H1 (cell line): Measurements from ENCODE around the gene RMDN3. TPM values are rescaled to one million over a fixed set of nuclear protein-coding genes. Genes with fewer than 3 reads are reported as not detected.

Experiments used
- CTCF ChIA-PET: fragments of 300-600 bp; sonication (Branson Sonifier 250); formaldehyde crosslinking; loops from one replicate; lab custom pipeline; 2021; ENCODE audit not compliant: partially characterized antibody; lab: Charles Lee
- POLR2A ChIA-PET: fragments of 300-600 bp; sonication (Branson Sonifier 250); formaldehyde crosslinking; loops from one replicate; lab custom pipeline; 2021; ENCODE audit warnings: inconsistent platforms; ENCODE audit not compliant: partially characterized antibody; lab: Charles Lee
- DNase-seq, 2 experiments: peaks; one replicate each; pipeline versions ENCODE4 v3.0.0 to v3.0.0-alpha.2; 2010 to 2022; ENCODE audit warnings: low spot score in 2 of 2, low read depth in 1 of 2, mixed read lengths in 1 of 2
- FAIRE-seq: peaks from 2 replicates; lab custom pipeline; 2011; peaks lifted over from hg19 to GRCh38; lab: Jason Lieb, UNC
- H2AFZ ChIP-seq: 2 replicates; pipeline ENCODE4 v1.8.1; 2012; ENCODE audit warnings: low read length, inconsistent platforms
- H2AK5ac ChIP-seq: 2 replicates; pipeline ENCODE4 v1.6.1; 2013; ENCODE audit warnings: low read depth, low read length
- H2BK120ac ChIP-seq: replicated peaks from 2 replicates; pipeline ENCODE3; 2013; ENCODE audit warnings: low read depth, low read length, inconsistent platforms
- H2BK12ac ChIP-seq: 2 replicates; pipeline ENCODE4 v1.6.1; 2013; ENCODE audit warnings: low read depth, low read length
- H2BK15ac ChIP-seq: 2 replicates; pipeline ENCODE4 v1.6.1; 2013; ENCODE audit warnings: low read length
- H2BK20ac ChIP-seq: 2 replicates; pipeline ENCODE4 v1.6.1; 2013; ENCODE audit warnings: low read length
- H2BK5ac ChIP-seq: 2 replicates; pipeline ENCODE4 v1.6.1; 2013; ENCODE audit warnings: low read depth, low read length
- H3K14ac ChIP-seq: 2 replicates; pipeline ENCODE4 v1.6.1; 2013; ENCODE audit warnings: inconsistent platforms; ENCODE audit not compliant: insufficient read length
- H3K18ac ChIP-seq: 2 replicates; pipeline ENCODE4 v1.6.1; 2013; ENCODE audit warnings: low read length; ENCODE audit errors: extremely low read depth
- H3K23ac ChIP-seq: 2 replicates; pipeline ENCODE4 v1.6.1; 2013; ENCODE audit warnings: inconsistent platforms; ENCODE audit not compliant: insufficient read length
- H3K23me2 ChIP-seq: 2 replicates; pipeline ENCODE4 v1.6.1; 2013; ENCODE audit warnings: low read depth, low read length
- H3K27ac ChIP-seq: 2 replicates; pipeline ENCODE4 v1.6.1; 2011; ENCODE audit warnings: low read depth, low read length, inconsistent platforms
- H3K27me3 ChIP-seq, 4 experiments: replicated peaks in 1 of 4; 1 replicate in 1 of 4; 2 replicates in 3 of 4; pipeline versions ENCODE4 v1.6.1 to v1.8.1; 2011 to 2013; ENCODE audit warnings: low read length in 3 of 4, mild to moderate bottlenecking in 3 of 4, inconsistent platforms in 2 of 4, mixed read lengths in 2 of 4, moderate library complexity in 1 of 4; ENCODE audit not compliant: control insufficient read depth in 3 of 4, insufficient read depth in 3 of 4; ENCODE audit errors: extremely low read depth in 1 of 4
- H3K36me3 ChIP-seq, 4 experiments: 2 replicates each; pipeline versions ENCODE4 v1.6.1 to v1.8.1; 2011 to 2013; ENCODE audit warnings: mild to moderate bottlenecking in 4 of 4, low read length in 3 of 4, moderate library complexity in 2 of 4, control low read depth in 1 of 4, inconsistent platforms in 1 of 4; ENCODE audit not compliant: insufficient read depth in 4 of 4, control insufficient read depth in 2 of 4
- H3K4ac ChIP-seq: replicated peaks from 2 replicates; pipeline ENCODE3; 2013; ENCODE audit warnings: low read length, low read depth, mixed read lengths, inconsistent platforms; ENCODE audit not compliant: insufficient read length
- H3K4me1 ChIP-seq, 4 experiments: replicated peaks in 1 of 4; 1 replicate in 1 of 4; 2 replicates in 3 of 4; pipeline versions ENCODE4 v1.6.1 to v1.8.1; 2011 to 2013; ENCODE audit warnings: low read length in 3 of 4, inconsistent platforms in 2 of 4, mixed read lengths in 1 of 4; ENCODE audit not compliant: insufficient read depth in 4 of 4, control insufficient read depth in 3 of 4
- H3K4me2 ChIP-seq, 2 experiments: 2 replicates each; pipeline versions ENCODE4 v1.6.1 to v1.8.1; 2011 to 2013; ENCODE audit warnings: low read depth in 2 of 2, low read length in 2 of 2, control low read depth in 1 of 2, inconsistent platforms in 1 of 2, mild to moderate bottlenecking in 1 of 2; ENCODE audit not compliant: insufficient read depth in 1 of 2
- H3K4me3 ChIP-seq, 4 experiments: fragments of 200-600, 300-600 bp in 1 of 4; sonication (generic), shearing (Covaris generic), sonication (Bioruptor Twin) in 1 of 4; 2 replicates each; pipeline versions ENCODE4 v1.5.1 to v1.8.1; 2011 to 2016; ENCODE audit warnings: low read length in 4 of 4, low read depth in 3 of 4, control low read depth in 2 of 4, inconsistent platforms in 2 of 4, mild to moderate bottlenecking in 2 of 4, mixed read lengths in 1 of 4, moderate library complexity in 1 of 4; ENCODE audit not compliant: insufficient read depth in 2 of 4; ENCODE audit errors: extremely low read depth in 1 of 4
- H3K56ac ChIP-seq: replicated peaks from 2 replicates; pipeline ENCODE3; 2013; ENCODE audit warnings: low read depth, mild to moderate bottlenecking, mixed read lengths, low read length, inconsistent platforms; ENCODE audit not compliant: insufficient read length
- H3K79me1 ChIP-seq: 2 replicates; pipeline ENCODE4 v1.6.1; 2013; ENCODE audit warnings: low read depth, low read length, control low read depth
- H3K79me2 ChIP-seq, 2 experiments: 2 replicates each; pipeline versions ENCODE4 v1.6.1 to v1.8.1; 2012 to 2013; ENCODE audit warnings: low read length in 2 of 2, mild to moderate bottlenecking in 2 of 2, inconsistent platforms in 1 of 2; ENCODE audit not compliant: insufficient read depth in 2 of 2, control insufficient read depth in 1 of 2
- H3K9ac ChIP-seq, 4 experiments: replicated peaks in 1 of 4; 1 replicate in 1 of 4; 2 replicates in 3 of 4; pipeline versions ENCODE4 v1.6.1 to v1.8.1; 2011 to 2013; ENCODE audit warnings: low read depth in 3 of 4, low read length in 3 of 4, control low read depth in 2 of 4, mild to moderate bottlenecking in 2 of 4, moderate library complexity in 2 of 4, inconsistent platforms in 1 of 4; ENCODE audit errors: extremely low read depth in 1 of 4
- H3K9me3 ChIP-seq, 2 experiments: 2 replicates each; pipeline versions ENCODE4 v1.6.1 to v1.8.1; 2012 to 2013; ENCODE audit warnings: mild to moderate bottlenecking in 2 of 2, moderate library complexity in 2 of 2, control low read depth in 1 of 2, inconsistent platforms in 1 of 2, low read depth in 1 of 2, low read length in 1 of 2, mixed read lengths in 1 of 2; ENCODE audit not compliant: insufficient read depth in 2 of 2
- H4K20me1 ChIP-seq, 2 experiments: replicated peaks in 1 of 2; 2 replicates each; pipeline versions ENCODE3 to v1.8.1; 2011 to 2013; ENCODE audit warnings: inconsistent platforms in 2 of 2, low read length in 2 of 2, mild to moderate bottlenecking in 1 of 2; ENCODE audit not compliant: insufficient read depth in 2 of 2, control insufficient read depth in 1 of 2
- H4K5ac ChIP-seq: 2 replicates; pipeline ENCODE4 v1.6.1; 2013; ENCODE audit warnings: low read length, low read depth, mixed read lengths, inconsistent platforms; ENCODE audit not compliant: insufficient read length
- H4K8ac ChIP-seq: 2 replicates; pipeline ENCODE4 v1.8.0; 2013; ENCODE audit warnings: mild to moderate bottlenecking, moderate library complexity, low read length, inconsistent platforms; ENCODE audit not compliant: insufficient read depth; ENCODE audit errors: extremely low read depth
- H4K91ac ChIP-seq: replicated peaks from 2 replicates; pipeline ENCODE3; 2013; ENCODE audit warnings: low read length, mixed read lengths, inconsistent platforms; ENCODE audit not compliant: insufficient read length
- TBP ChIP-seq: IDR thresholded peaks from 2 replicates; pipeline ENCODE4 v1.6.1; 2011; ENCODE audit warnings: low read depth, low read length, improper control_type of control experiment
- WGBS, 2 experiments: shearing (Covaris generic) in 1 of 2; methylation state at CpG; one replicate each; pipeline versions ENCODE4 v1.1.6 to v1.1.7; 2013 to 2015; ENCODE audit warnings: low lambda C conversion rate in 2 of 2, mixed read lengths in 2 of 2, inconsistent platforms in 1 of 2, low coverage in 1 of 2, missing lambda C conversion rate in 1 of 2; ENCODE audit not compliant: insufficient replicate concordance in 2 of 2, insufficient coverage in 1 of 2, insufficient read length in 1 of 2; ENCODE audit errors: extremely low coverage in 1 of 2, missing lambda C conversion rate in 1 of 2; 5-methylcytosine and 5-hydroxymethylcytosine counted together
- polyA plus RNA-seq, 7 experiments: library from polyadenylated mRNA; depleted of rRNA in 3 of 7; stranded (reverse) in 5 of 7; unstranded in 2 of 7; fragments of >200 nt in 5 of 7; fragments of 200-250 nt in 2 of 7; gene quantifications; 1 replicate in 5 of 7; 2 replicates in 1 of 7; 4 replicates in 1 of 7; pipeline versions ENCODE4 v1.2.1 to v1.2.3, GENCODE V29; 2011 to 2013; ENCODE audit warnings: missing spikeins in 2 of 7, mixed read lengths in 2 of 7
- total RNA-seq: library from RNA; stranded (reverse); fragmentation: NEBNext Ultra II Directional; extraction: Animal tissue kit (Norgen Biotek cat#: 25700); gene quantifications from 2 replicates; pipeline ENCODE4 v1.2.1, GENCODE V29; 2021

Gene RMDN3
- total and polyA plus RNA-seq, 2 of the 8 experiments (the other 6 are each of a cell fraction or from before 2014, with no cell fraction given): 10.8 to 24.1 TPM

GRCh38 chr15:40792394-40792793, 37.3 kb upstream of the RMDN3 start:
- Histone ChIP-seq H4K20me1 (peaks cover 2 to 3% of the 10 kb centered on the region in 2 experiments), H3K4me3 (no peak overlapping the region), H2BK20ac (no peak overlapping the region), H3K14ac (no peak overlapping the region), H4K91ac (no peak overlapping the region), H3K79me2 (peaks cover 0 to 11% of the 10 kb centered on the region in 2 experiments; a peak in 2 of 4 replicates), H3K18ac (no peak overlapping the region), H2AK5ac (no peak overlapping the region), H3K9me3 (no peaks in the 10 kb centered on the region), H3K4me2 (no peak overlapping the region), H2AFZ (no peak overlapping the region), H3K79me1 (peaks cover 4% of the 10 kb centered on the region), H2BK5ac (no peak overlapping the region), H3K36me3 (no peaks in the 10 kb centered on the region; a peak in 1 of 8 replicates), H3K4ac (no peak overlapping the region), H3K9ac (no peak overlapping the region), H3K23me2 (no peaks in the 10 kb centered on the region; the same call in 1 of the 2 replicates), H3K4me1 (peaks cover 8 to 17% (median 12%) of the 10 kb centered on the region in 4 experiments), H2BK120ac (no peak overlapping the region), H3K27ac (no peak overlapping the region), H4K8ac (no peak overlapping the region), H3K27me3 (no peaks in the 10 kb centered on the region), H2BK15ac (no peak overlapping the region), H3K56ac (no peak overlapping the region), H2BK12ac (no peak overlapping the region), H3K23ac (no peak overlapping the region), H4K5ac (no peak overlapping the region)
- CTCF ChIA-PET: interaction anchor here (1.8 to 2.0 kb wide), 4 partner anchors 10 to 102 kb away, joined by 5 to 8 read pairs (median 8); partner anchors contain the start of gene VPS18
- FAIRE-seq: no peak
- 85% methylated on average over 3 of the region's 3 CpGs; no CpG with 5 or more reads in 1 of the 2 experiments for WGBS, 2 experiments
- DNase-seq: no peak
- POLR2A ChIA-PET: interaction anchor here (0.8 kb wide), 1 partner anchor 12 kb away, joined by 4 read pairs; no protein-coding TSS in a partner anchor
- TF ChIP-seq TBP: no peak
